Measurements from ENCODE around the gene OR13C3.

Gene OR13C3

DNA sequence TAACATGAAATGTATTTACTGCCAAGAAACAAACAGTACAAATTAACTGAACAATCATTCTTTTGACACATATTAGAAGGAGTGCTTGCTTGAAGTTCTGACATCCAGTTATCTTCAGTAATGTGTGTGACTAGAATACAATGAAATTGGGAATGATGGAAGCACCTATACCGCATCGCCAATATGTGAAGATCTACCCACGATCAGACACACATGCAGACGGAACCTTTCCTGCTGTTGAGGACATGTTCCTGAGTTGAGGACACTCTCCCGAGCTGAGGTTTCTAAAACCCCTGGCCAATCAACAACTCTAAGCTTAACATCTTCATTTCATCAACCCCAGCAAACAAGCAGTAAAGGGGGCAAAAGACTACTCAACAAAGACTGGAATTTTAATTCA, at the start of gene OR13C3:
TSS of gene OR13C3 (minus strand) at position 101 of the 400 bp plus-strand sequence. CDS start 133 bp downstream, outside the sequence.
- Mint-ChIP-seq H3K9me3 (no peaks in the 10 kb centered on the region), H3K4me3 (no peak within 1 kb of the TSS), H3K27ac (no peak within 1 kb of the TSS), H3K27me3 (ENCODE audit: low read depth) (no peaks in the 10 kb centered on the region), H3K36me3 (ENCODE audit: low read depth) (no peaks in the 10 kb centered on the region), H3K4me1 (no peaks in the 10 kb centered on the region)
- TF ChIP-seq, protein P1, sequence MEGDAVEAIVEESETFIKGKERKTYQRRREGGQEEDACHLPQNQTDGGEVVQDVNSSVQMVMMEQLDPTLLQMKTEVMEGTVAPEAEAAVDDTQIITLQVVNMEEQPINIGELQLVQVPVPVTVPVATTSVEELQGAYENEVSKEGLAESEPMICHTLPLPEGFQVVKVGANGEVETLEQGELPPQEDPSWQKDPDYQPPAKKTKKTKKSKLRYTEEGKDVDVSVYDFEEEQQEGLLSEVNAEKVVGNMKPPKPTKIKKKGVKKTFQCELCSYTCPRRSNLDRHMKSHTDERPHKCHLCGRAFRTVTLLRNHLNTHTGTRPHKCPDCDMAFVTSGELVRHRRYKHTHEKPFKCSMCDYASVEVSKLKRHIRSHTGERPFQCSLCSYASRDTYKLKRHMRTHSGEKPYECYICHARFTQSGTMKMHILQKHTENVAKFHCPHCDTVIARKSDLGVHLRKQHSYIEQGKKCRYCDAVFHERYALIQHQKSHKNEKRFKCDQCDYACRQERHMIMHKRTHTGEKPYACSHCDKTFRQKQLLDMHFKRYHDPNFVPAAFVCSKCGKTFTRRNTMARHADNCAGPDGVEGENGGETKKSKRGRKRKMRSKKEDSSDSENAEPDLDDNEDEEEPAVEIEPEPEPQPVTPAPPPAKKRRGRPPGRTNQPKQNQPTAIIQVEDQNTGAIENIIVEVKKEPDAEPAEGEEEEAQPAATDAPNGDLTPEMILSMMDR (IDR thresholded peaks at IDR 0.05; ENCODE audit: unreplicated experiment in 3 of 3), result no peak

DNA sequence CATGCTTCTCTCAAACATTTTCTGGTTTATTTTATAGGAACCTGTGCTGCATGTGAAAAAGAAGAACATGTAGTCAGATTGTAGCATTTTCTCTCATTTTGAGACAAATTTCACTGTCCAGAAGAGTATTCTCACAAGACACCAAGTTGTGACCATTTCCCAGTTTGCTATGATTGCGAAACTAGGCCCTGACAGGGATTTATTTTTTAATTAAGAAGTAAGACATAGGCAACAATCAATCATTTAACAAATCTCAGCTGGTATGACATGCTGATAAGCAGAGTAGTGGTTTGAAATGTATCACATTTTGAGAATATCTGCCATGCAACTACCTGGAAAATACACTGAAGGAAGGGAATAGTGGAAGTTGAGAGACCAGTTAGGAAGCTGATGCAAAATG, 43.9 kb upstream of the OR13C3 start:
- H3K36me3 Mint-ChIP-seq (ENCODE audit: low read depth), result no peaks in the 10 kb centered on the region
- no peaks in the 10 kb centered on the region for H3K9me3 Mint-ChIP-seq
- H3K27ac Mint-ChIP-seq, result no peak overlapping the region
- no peaks in the 10 kb centered on the region for H3K4me1 Mint-ChIP-seq
- TF ChIP-seq, protein P1 (IDR thresholded peaks at IDR 0.05; ENCODE audit: unreplicated experiment in 3 of 3), result no peak
- H3K4me3 Mint-ChIP-seq, result no peak overlapping the region
- H3K27me3 Mint-ChIP-seq (ENCODE audit: low read depth), result no peaks in the 10 kb centered on the region

DNA sequence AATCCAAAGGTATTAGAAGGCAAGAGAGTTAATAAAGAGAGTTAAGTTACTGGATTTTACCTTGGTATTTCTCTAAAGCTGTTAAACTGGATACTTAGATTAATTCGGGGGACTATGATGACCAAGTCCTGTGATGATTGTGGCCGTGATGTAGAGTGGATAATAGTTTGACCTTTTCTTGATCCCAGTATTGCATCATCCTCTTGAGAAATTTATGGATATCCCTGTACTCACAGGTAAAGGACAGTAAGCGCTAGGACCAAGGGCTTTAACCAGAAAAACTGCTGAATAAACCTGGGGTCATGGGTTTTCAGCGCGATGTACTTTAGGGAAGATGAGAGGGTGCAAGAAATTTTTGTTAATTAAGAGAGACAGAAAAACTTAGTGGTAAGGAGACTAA, 40.6 kb upstream of the OR13C3 start:
- Mint-ChIP-seq H3K4me3 (no peak overlapping the region), H3K27me3 (ENCODE audit: low read depth) (no peaks in the 10 kb centered on the region), H3K27ac (no peak overlapping the region), H3K36me3 (ENCODE audit: low read depth) (no peaks in the 10 kb centered on the region), H3K4me1 (no peaks in the 10 kb centered on the region), H3K9me3 (peaks cover 16% of the 10 kb centered on the region)
- TF ChIP-seq, protein P1 (IDR thresholded peaks at IDR 0.05; ENCODE audit: unreplicated experiment in 3 of 3), result no peak

DNA sequence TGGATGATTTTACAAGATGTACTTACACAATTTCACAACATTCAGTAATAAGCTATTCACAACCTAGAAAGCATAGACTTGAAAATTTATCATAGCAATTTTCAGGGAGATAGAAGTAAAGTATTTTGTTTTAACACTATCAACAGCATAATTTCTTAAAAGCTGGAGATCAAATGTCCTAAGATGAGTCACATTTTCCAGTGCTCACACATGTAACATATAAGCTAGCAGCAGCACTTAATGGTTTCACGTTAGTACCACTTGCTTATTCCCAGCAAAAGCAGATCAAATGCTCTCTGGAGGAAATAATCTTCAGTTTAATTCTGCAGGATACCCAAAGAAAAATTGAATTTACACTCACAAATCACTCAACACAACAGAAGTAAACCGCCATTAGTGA, 38.8 kb upstream of the OR13C3 start:
- H3K36me3 Mint-ChIP-seq (ENCODE audit: low read depth), result no peaks in the 10 kb centered on the region
- peaks cover 20% of the 10 kb centered on the region for H3K9me3 Mint-ChIP-seq
- H3K27ac Mint-ChIP-seq, result no peak overlapping the region
- no peaks in the 10 kb centered on the region for H3K4me1 Mint-ChIP-seq
- TF ChIP-seq, protein P1 (IDR thresholded peaks at IDR 0.05; ENCODE audit: unreplicated experiment in 3 of 3), result no peak
- H3K27me3 Mint-ChIP-seq (ENCODE audit: low read depth), result no peaks in the 10 kb centered on the region
- no peak overlapping the region for H3K4me3 Mint-ChIP-seq

DNA sequence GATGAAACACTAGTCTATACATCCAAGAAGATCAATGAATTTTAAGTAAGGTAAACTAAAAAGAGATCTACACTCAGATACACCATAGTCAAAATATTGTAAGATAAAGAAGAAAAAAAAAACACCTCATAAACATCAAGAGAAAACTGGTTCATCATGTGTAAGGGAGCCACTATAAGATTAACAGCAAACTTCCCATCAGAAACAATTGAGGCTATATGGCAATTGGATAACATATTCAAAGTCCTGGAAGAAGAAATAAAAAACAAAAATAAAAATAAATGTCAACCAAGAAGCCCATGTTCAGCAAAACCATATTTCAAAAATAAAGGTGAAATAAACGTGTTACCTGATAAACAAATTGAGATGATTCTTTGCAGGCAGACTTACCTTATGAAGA, 36.0 kb upstream of the OR13C3 start:
- H3K9me3 Mint-ChIP-seq, result peaks cover 20% of the 10 kb centered on the region
- no peak overlapping the region for H3K27ac Mint-ChIP-seq

DNA sequence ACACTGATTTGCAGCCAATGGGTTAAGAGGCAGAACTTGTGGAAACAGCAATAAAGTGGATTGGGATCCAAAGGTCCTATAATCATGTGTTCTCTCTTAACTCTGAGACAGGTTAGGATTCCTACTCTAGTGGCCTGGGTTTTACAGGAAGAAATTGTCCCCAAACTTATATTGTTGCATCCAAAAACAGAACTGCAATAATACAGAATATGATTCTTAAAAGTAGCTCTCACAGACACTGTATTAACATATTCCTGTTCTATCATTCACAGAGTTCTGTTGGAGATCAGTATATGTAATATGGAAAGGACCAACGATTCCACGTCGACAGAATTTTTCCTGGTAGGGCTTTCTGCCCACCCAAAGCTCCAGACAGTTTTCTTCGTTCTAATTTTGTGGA, 32.2 kb upstream of the OR13C3 start, which contains the start of gene OR13C8:
TSS of gene OR13C8 (plus strand) at position 301 of the 400 bp plus-strand sequence. CDS start at position 301, 0 bp downstream.
- Mint-ChIP-seq H3K27me3 (ENCODE audit: low read depth) (no peaks in the 10 kb centered on the region), H3K36me3 (ENCODE audit: low read depth) (no peaks in the 10 kb centered on the region), H3K4me3 (no peak within 1 kb of the TSS), H3K27ac (no peak within 1 kb of the TSS), H3K9me3 (peaks cover 17% of the 10 kb centered on the region), H3K4me1 (no peaks in the 10 kb centered on the region)
- TF ChIP-seq, protein P1 (IDR thresholded peaks at IDR 0.05; ENCODE audit: unreplicated experiment in 3 of 3), result no peak

More for the DNA sequence above, 36.0 kb upstream of the OR13C3 start:
- TF ChIP-seq, protein P1 (IDR thresholded peaks at IDR 0.05; ENCODE audit: unreplicated experiment in 3 of 3), result no peak
- H3K4me1 Mint-ChIP-seq, result no peaks in the 10 kb centered on the region
- no peak overlapping the region for H3K4me3 Mint-ChIP-seq
- no peaks in the 10 kb centered on the region for H3K27me3 Mint-ChIP-seq (ENCODE audit: low read depth)
- no peaks in the 10 kb centered on the region for H3K36me3 Mint-ChIP-seq (ENCODE audit: low read depth)

All from nephron (organoid).